Peyer's patch (tissue), 4 donors: ENCODE data around the gene HTATSF1.

Experiments
- CTCF ChIP-seq, 6 experiments: fragments of 450-650 bp in 4 of 6; fragments of 200-600 bp in 2 of 6; sonication (generic) in 1 of 6; IDR thresholded peaks; one replicate each; pipeline ENCODE4 v1.5.1; 2017 to 2019; ENCODE audit warnings: antibody characterized with exemption in 6 of 6, mild to moderate bottlenecking in 3 of 6, moderate library complexity in 1 of 6
- POLR2A ChIP-seq, 2 donors: fragments of 450-650 bp; IDR thresholded peaks; one replicate each; pipeline ENCODE4 v1.5.1; 2017; ENCODE audit warnings: antibody characterized with exemption in 2 of 2, mild to moderate bottlenecking in 2 of 2, moderate library complexity in 2 of 2

DNA sequence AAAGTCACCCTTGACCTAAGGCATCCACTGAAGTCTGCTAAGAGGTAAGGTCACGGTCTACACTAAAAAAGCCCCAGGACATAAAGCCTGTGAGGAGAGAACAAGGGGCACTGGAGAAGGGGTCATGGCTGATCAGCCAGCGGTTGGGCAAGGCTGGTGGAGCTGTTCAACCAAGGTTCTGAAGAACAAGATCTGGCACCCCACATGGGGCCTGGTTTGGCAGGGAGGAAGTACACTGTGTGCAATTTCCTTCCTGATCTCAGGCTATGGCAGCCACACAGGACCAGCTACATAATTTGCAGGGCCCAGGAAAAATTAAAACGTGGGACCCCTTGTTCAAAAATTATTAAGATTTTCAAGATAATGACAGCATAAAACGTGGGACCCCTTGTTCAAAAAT, 23.7 kb upstream of the HTATSF1 start:
- TF ChIP-seq CTCF (IDR thresholded peaks at IDR 0.05) (no peak), POLR2A (IDR thresholded peaks at IDR 0.05) (no peak)
